GM19463 (cell line): Measurements from ENCODE around the gene ANKRD13A.
"Not testable (repeated sequence)": the region's sequence is repeated elsewhere in the genome, so short reads cannot be mapped to it uniquely, and the experiment has no call there.

ENCODE experiments used
- ATAC-seq: cut with Tn5 transposase; IDR thresholded peaks from one replicate; pipeline ENCODE4 v1.9.1; 2021; ENCODE audit warnings: mild to moderate bottlenecking, moderate library complexity; ENCODE audit not compliant: unreplicated experiment

ANKRD13A gene

DNA sequence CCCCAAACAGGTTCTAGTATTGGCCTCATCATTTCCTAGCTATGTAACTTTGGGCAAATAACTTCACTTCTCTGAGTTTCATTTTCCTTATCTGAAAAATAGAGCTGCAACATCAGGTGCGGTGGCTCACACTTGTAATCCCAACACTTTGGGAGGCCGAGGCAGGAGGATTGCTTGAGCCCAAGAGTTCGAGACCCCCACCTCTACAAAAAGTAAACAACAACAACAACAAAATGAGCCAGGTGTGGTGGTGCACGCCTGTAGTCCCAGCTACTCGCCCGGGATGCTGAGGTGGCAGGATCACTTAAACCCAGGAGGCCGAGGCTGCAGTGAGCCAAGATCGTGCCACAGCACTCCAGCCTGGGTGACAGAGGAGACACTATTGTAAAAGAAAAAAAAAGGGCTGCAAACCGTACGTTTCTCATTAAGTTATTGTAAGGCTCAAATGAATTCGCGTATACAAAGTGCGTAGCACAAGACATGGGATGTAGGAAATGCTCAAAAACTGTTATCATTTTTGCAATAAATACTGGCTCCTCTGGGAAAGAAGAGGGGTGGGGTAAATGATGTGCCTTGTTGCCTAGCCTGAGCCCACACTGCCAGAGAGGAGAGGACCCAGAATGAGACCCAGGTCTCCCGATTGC, 48.2 kb downstream of the ANKRD13A start:
- ATAC-seq, result no peak

GRCh38 chr12:110048242-110049027, 49.2 kb downstream of the ANKRD13A start, which contains the start of gene C12orf76:
Gene C12orf76, minus strand, starts transcription at chr12:110048522. Its CDS starts 27 bp downstream, at chr12:110048495.
- peak; percentile 98 for ATAC-seq

DNA sequence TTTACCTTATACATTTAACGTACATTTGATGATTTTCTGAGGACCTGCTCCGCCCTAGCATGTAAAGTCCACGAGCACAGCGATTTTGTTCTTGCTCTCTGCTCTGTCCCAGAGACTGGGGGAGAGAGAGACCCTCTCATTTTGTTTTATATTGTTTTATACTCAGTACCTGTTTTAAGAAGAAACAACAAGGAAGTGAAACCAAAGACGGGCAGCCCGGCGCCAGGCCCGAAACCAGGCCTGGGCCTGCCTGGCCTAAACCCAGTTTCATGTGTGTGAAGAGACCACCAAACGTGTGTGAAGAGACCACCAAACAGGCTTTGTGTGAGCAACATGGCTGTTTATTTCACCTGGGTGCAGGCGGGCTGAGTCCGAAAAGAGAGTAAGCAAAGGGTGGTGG, 49.8 kb downstream of the ANKRD13A start:
- not testable (repeated sequence) for ATAC-seq

DNA sequence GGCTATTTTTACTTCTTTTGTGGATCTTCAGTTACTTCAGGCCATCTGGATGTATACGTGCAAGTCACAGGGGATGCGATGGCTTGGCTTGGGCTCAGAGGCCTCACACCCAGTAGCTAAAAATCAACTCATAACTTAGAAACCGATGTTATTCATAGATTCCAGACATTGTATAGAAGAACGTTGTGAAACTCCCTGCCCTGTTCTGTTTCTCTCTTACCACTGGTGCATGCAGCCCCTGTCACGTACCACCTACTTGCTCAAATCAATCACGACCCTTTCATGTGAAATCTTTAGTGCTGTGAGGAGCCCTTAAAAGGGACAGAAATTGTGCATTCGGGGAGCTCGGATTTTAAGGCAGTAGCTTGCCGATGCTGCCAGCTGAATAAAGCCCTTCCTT, 50.4 kb downstream of the ANKRD13A start:
- ATAC-seq, result not testable (repeated sequence)

GRCh38 chr12:110050927-110051326, 51.7 kb downstream of the ANKRD13A start:
- no peak for ATAC-seq

GRCh38 chr12:110055375-110056352, 56.4 kb downstream of the ANKRD13A start:
- ATAC-seq, result not testable (repeated sequence)

- not testable (repeated sequence) for ATAC-seq
These were observed 57.4 kb downstream of the ANKRD13A start for GRCh38 chr12:110056643-110057042.

GRCh38 chr12:110058875-110059615, 59.8 kb downstream of the ANKRD13A start:
- no peak for ATAC-seq

GRCh38 chr12:110059651-110060000, 60.4 kb downstream of the ANKRD13A start:
- ATAC-seq, result no peak

GRCh38 chr12:110062241-110062640, 63.0 kb downstream of the ANKRD13A start:
- no peak for ATAC-seq

GRCh38 chr12:110065540-110065939, 66.3 kb downstream of the ANKRD13A start:
- ATAC-seq, result no peak

- no peak for ATAC-seq
These were observed 68.3 kb downstream of the ANKRD13A start for GRCh38 chr12:110067531-110067930.

- not testable (repeated sequence) for ATAC-seq
These were observed 68.9 kb downstream of the ANKRD13A start for GRCh38 chr12:110068115-110068514.

DNA sequence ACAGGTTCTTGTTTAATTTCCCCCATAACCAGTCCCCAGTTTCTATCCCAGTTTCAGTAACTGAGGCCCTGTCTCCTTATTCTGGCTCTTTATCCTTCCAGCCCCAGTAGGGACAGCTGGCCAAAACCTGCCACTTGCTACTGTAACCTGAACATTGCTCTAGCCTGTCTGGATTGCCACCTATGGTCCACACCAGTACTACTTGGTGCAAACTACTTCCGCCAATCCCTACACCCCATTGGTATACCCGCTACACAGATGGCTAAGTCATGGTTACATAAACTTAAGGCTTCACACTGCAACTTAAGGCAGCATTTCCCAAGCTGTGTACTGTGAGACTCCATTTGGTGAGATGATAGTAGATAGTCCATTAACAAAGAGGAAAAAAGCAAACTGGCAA, 69.4 kb downstream of the ANKRD13A start:
- no peak for ATAC-seq

DNA sequence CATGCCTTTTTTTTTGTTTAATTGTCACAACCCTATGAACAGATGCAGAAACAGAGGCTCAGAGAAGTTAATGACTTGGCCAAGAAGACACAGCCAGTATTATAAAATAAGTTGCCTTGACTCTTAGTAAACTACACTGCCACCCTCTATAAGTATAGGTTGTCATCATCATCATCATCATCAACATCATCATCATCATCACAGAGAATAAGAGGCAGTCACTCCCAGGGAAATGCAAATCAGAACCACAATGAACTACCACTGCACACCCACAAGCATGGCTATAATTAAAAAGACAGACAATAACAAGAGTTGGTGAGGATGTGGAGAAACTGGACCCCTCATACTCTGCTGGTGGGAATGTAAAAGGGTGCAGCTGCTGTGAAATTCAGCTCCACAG, 72.3 kb downstream of the ANKRD13A start:
- ATAC-seq, result no peak

DNA sequence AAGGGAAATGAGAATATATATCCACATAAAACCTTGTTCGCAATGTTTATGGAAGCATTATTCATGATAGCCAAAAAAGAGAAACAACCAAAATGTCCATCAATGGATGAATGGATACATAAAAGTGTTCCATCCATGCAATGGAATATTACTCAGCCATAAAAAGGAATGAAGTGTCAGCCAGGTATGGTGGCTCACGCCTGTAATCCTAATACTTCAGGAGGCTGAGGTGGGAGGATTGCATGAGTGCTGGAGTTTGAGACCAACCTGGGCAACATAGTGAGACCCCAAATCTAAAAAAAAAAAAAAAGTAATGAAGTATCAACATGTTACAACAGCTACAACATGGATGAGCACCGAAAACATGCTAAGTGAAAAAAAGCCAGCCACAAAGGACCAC, 72.7 kb downstream of the ANKRD13A start:
- no peak for ATAC-seq

- ATAC-seq, result not testable (repeated sequence)
These were observed 73.4 kb downstream of the ANKRD13A start for GRCh38 chr12:110072636-110073035.

DNA sequence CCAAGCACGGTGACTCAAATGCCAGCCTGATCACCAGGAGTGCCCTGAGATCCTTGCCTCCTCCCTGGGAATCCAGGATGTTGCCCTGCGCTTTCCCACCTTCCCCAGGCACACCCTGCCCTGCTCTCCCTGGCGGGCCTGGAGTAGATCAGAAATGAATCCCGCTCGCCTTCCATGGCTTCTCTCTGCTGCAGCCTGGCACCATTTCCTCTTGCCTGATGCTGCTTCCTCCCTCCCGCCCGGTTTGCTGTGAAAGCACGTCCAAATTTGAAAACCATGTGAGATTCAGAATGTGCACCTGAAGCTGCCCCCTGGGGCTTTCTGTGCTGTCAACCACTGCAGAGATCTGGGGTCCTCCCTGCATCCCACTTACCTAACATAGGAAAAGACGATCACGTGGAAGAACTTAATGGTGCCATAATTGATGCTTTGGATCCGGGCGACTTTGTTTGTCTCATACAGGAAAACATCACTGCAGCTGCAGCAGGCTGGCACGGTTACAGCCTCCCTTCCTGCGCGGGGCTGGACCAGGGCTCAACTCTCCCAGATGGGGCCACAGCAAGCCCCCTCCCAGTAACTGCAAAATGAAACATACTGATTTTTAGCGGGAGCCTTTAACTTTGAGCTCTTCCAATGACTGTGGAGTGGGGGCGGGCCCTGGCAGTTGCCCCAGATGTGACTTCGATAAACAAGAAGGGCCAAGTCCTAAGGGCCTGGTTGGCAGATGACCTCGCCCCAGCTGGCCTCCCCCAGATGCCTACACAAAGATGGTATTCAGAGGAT, 74.0 kb downstream of the ANKRD13A start:
- no peak for ATAC-seq

DNA sequence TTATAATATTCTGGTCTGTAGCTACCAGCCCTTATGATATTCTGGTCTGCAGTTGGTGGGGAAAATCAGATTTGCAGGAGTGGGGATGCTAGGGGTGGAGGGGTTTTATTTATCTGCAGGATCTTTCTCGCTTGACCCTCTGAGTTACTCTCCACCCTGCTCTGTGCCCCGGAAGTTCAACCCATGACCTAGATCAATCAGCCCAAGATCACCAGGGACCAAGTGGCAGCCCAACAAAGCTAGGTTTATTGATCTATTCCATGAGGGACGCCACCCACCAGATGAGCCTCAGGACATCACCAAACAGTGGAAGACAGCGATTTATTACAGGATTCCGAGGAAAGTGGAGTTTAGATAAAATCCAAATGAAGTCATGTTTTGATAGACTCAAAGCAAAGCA, 74.9 kb downstream of the ANKRD13A start:
- no peak for ATAC-seq

GRCh38 chr12:110075880-110076279, 76.7 kb downstream of the ANKRD13A start:
- no peak for ATAC-seq
